K562 (cell line): ENCODE results near the gene FKBP8. TPM values are rescaled to one million over a fixed set of nuclear protein-coding genes. Genes with fewer than 3 reads are reported as not detected.

Source experiments
- BCOR ChIP-seq: fragments of 450-650 bp; IDR thresholded peaks from 2 replicates; pipeline ENCODE4 v1.6.1; 2016
- DDX20 ChIP-seq: fragments of 450-650 bp; IDR thresholded peaks from 2 replicates; pipeline ENCODE4 v1.6.1; 2016; ENCODE audit warnings: missing genetic modification characterization, low read depth, mild to moderate bottlenecking, missing compliant biosample characterization, moderate library complexity
- DPF2 ChIP-seq: fragments of 450-650 bp; IDR thresholded peaks from 2 replicates; pipeline ENCODE4 v1.6.1; 2016
- LARP7 ChIP-seq: fragments of 450-650 bp; IDR thresholded peaks from 2 replicates; pipeline ENCODE4 v1.6.1; 2016
- MAZ ChIP-seq, 2 experiments: fragments of 450-650 bp in 1 of 2; sonication (generic) in 1 of 2; formaldehyde crosslinking; IDR thresholded peaks in 1 of 2; conservative IDR thresholded peaks in 1 of 2; 2 replicates each; pipeline versions ENCODE4 v1.4.0 to v1.5.0; 2020; ENCODE audit warnings: mild to moderate bottlenecking in 1 of 2, missing genetic modification reagents in 1 of 2
- POLR2A ChIP-seq: fragments of 450-650 bp; conservative IDR thresholded peaks from 2 replicates; pipeline ENCODE4 v1.6.1; 2016
- RBM15 ChIP-seq: fragments of 200-400 bp; formaldehyde crosslinking; IDR thresholded peaks from 2 replicates; pipeline ENCODE4 v1.6.1; 2018; ENCODE audit warnings: mild to moderate bottlenecking, low read length, moderate library complexity; ENCODE audit not compliant: insufficient read depth
- RBM25 ChIP-seq: fragments of 200-400 bp; formaldehyde crosslinking; IDR thresholded peaks from 2 replicates; pipeline ENCODE4 v1.6.1; 2018; ENCODE audit warnings: low read length, low read depth, moderate library complexity; ENCODE audit not compliant: severe bottlenecking
- SMC3 ChIP-seq: conservative IDR thresholded peaks from 2 replicates; pipeline ENCODE4 v1.6.1; 2011; ENCODE audit warnings: low read depth, low read length, improper control_type of control experiment; ENCODE audit not compliant: insufficient read depth
- VEZF1 ChIP-seq: fragments of 200-800 bp; sonication (Bioruptor generic); IDR thresholded peaks from 2 replicates; pipeline ENCODE4 v1.6.1; 2017; ENCODE audit warnings: missing genetic modification characterization, missing compliant biosample characterization
- polyA plus RNA-seq, 8 experiments: library from polyadenylated mRNA; depleted of rRNA in 4 of 8; stranded (reverse) in 5 of 8; unstranded in 3 of 8; fragments of >200 nt; fragmentation: Nextera tagmentation in 2 of 8; fragmentation: Illumina TruSeq in 1 of 8; extraction: Ambion mirVana in 2 of 8; extraction: Trizol in 1 of 8; gene quantifications; 2 replicates each; pipeline versions ENCODE4 v1.2.1 to v1.2.3, GENCODE V29; 2011 to 2014; ENCODE audit warnings: inconsistent platforms in 1 of 8, missing spikeins in 1 of 8
- total RNA-seq, 7 experiments: library from RNA; depleted of rRNA in 6 of 7; stranded (reverse); fragments of >200 nt in 6 of 7; fragmentation: Illumina TruSeq in 2 of 7; extraction: Trizol in 2 of 7; gene quantifications; 2 replicates each; pipeline versions ENCODE4 v1.2.1 to v1.2.3, GENCODE V29; 2011 to 2021; ENCODE audit warnings: low replicate concordance in 1 of 7
- TF ChIP-seq, protein P1 (sequence below): fragments of 450-650 bp; IDR thresholded peaks from 2 replicates; pipeline ENCODE4 v1.7.0; 2016; ENCODE audit warnings: borderline replicate concordance

The FKBP8 gene
- total and polyA plus RNA-seq, 9 of the 15 experiments (the other 6 are each of a cell fraction or from before 2014, with no cell fraction given): 0.46 to 236 (median 104) TPM

DNA sequence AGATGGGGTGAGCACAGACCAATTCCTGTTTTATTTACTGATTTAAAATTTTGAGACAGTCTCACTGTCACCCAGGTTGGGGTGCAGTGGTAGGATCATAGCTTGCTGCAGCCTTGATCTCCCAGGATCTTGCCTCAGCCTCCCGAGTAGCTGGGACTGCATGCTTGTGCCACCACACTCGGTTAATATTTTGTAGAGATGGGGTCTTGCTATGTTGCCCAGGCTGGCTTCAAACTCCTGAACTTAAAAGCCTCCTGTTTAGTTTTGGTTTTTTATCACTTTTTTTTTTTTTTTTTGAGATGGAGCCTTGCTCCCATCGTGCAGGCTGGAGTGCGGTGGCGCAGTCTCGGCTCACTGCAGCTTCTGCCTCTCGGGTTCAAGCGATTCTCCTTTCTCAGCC lies 33.0 kb upstream of the FKBP8 start (continued):
- TF ChIP-seq VEZF1: no peak
- TF ChIP-seq POLR2A: peak; percentile 8; the same call in 1 of the 2 replicates
- TF ChIP-seq, protein P1, sequence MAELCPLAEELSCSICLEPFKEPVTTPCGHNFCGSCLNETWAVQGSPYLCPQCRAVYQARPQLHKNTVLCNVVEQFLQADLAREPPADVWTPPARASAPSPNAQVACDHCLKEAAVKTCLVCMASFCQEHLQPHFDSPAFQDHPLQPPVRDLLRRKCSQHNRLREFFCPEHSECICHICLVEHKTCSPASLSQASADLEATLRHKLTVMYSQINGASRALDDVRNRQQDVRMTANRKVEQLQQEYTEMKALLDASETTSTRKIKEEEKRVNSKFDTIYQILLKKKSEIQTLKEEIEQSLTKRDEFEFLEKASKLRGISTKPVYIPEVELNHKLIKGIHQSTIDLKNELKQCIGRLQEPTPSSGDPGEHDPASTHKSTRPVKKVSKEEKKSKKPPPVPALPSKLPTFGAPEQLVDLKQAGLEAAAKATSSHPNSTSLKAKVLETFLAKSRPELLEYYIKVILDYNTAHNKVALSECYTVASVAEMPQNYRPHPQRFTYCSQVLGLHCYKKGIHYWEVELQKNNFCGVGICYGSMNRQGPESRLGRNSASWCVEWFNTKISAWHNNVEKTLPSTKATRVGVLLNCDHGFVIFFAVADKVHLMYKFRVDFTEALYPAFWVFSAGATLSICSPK: no peak
- 0 out of 2 replicates have a peak, but pooled peaks have one; percentile 11 for TF ChIP-seq BCOR
- no peak for TF ChIP-seq DPF2
- no peak for TF ChIP-seq MAZ (CRISPR knock-in tag; conservative IDR thresholded peaks at IDR 0.05 in 1 of 2, IDR thresholded peaks at IDR 0.05 in 1 of 2)
- no peak for TF ChIP-seq LARP7
- no peak for TF ChIP-seq SMC3
- no peak for TF ChIP-seq RBM15
- TF ChIP-seq RBM25: peak; percentile 12
- no peak for TF ChIP-seq DDX20 (tag)
